Mucosa of descending colon (tissue), 3 donors: ENCODE data around the gene NIPAL3. TPM values are rescaled to one million over a fixed set of nuclear protein-coding genes. Genes with fewer than 3 reads are reported as not detected.
A peak's percentile ranks its signal among the peaks of the same experiment; 100 is the strongest.

ENCODE experiments used
- ATAC-seq: fragments of 200-7000 bp; cut with Tn5 transposase; one replicate; pipeline ENCODE4 v1.9.1; 2020; ENCODE audit warnings: mild to moderate bottlenecking, moderate library complexity
- DNase-seq, 3 donors: peaks; one replicate each; pipeline ENCODE4 v3.0.0-alpha.2; 2020
- H3K36me3 ChIP-seq: fragments of 200-600 bp; one replicate; pipeline ENCODE4 v1.8.0; 2021; ENCODE audit warnings: low read depth, mild to moderate bottlenecking
- H3K4me1 ChIP-seq: fragments of 200-600 bp; one replicate; pipeline ENCODE4 v1.8.0; 2021; ENCODE audit warnings: low read depth, mild to moderate bottlenecking
- H3K4me3 ChIP-seq: fragments of 200-600 bp; one replicate; pipeline ENCODE4 v1.8.0; 2021; ENCODE audit warnings: mild to moderate bottlenecking
- H3K9me3 ChIP-seq: fragments of 200-600 bp; one replicate; pipeline ENCODE4 v1.8.0; 2021; ENCODE audit warnings: mild to moderate bottlenecking
- CTCF ChIP-seq: fragments of 200-600 bp; IDR thresholded peaks from one replicate; pipeline ENCODE4 v1.8.0; 2022; ENCODE audit warnings: antibody characterized with exemption, mild to moderate bottlenecking
- intact Hi-C, 2 donors: fragments of 100-400 bp; cut with DNase I in 1 of 2; cut with micrococcal nuclease in 1 of 2; formaldehyde crosslinking; loops; one replicate each; pipeline versions ENCODE4 v1.11.0 to v1.11.1; 2022; cut with DNase I, micrococcal nuclease
- long read RNA-seq, 2 donors: library from polyadenylated mRNA; unstranded; transcript quantifications; one replicate each; pipeline ENCODE4 v2.0.0, GENCODE V29; 2019 to 2021
- total RNA-seq, 3 donors: library from RNA; stranded (reverse); fragmentation: NEBNext Ultra II Directional in 2 of 3; extraction: Animal tissue kit (Norgen Biotek cat#: 25700) in 2 of 3; gene quantifications; one replicate each; pipeline versions ENCODE4 v1.2.1 to v1.2.4, GENCODE V29; 2021 to 2023
- donor health status: DM: no; HTN: no; CAD: no; lungs with moderate emphysema.
- donor health status: DM: no; HTN: no; CAD: no.
- donor health status: DM: no; HTN: yes; CAD: no.

NIPAL3 gene
- total RNA-seq = 10 to 100 TPM; 38.3 to 52.5 (median 40.7) TPM
- long read RNA-seq, donor 1, transcript NIPAL3-204 (12 exons, 1,711 nt) = major isoform, 17 of 33 reads
- long read RNA-seq, donor 1, partial matches to known transcripts = 3 of 33 reads
- long read RNA-seq, donor 1, other reads (novel, unspliced or antisense) = 10 of 33 reads
- long read RNA-seq, donor 2, transcript NIPAL3-207 (2 exons, 931 nt) = major isoform, 6 of 31 reads
- long read RNA-seq, donor 2, transcript NIPAL3-202 (12 exons, 1,676 nt) = major isoform, 6 of 31 reads
- long read RNA-seq, donor 2, partial matches to known transcripts = 2 of 31 reads
- long read RNA-seq, donor 2, other reads (novel, unspliced or antisense) = 14 of 31 reads

DNA sequence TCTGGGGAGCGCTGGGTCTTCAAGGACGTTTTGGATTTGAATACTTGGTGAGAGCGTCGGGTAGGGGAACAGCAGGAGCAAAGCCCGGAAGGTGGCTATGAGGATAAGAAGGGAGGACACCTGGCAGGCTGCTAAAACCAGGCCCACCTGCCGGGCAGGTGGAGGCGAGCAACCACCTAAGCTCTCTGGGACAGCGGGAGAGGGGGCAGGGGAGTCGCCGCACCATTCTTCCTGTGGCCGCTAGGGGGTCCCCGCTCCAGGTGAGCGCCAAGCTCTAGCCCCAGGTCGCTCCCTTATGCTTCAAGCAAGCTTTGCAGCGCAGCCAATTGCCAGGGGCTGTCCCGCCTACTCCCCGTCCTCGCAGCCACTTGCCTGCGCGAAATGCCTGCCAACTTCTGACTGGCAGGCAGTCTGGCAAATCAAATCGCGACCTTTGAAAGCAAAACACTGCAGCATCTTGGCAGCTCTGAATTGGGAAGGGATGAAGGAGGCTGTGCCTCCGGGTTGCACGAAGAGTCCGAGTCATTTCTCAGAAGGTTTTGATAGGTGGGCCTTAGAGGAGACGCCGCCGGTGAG lies at the start of gene NIPAL3:
NIPAL3 (plus strand) TSS at position 469 of the 576 bp plus-strand sequence. CDS start 3,746 bp downstream, outside the sequence.
- peak; percentile 81 for TF ChIP-seq CTCF
- peak; percentile 84 for ATAC-seq
- H3K4me3 ChIP-seq = peak within 1 kb of the TSS; percentile 38
- H3K9me3 ChIP-seq = no peaks in the 10 kb centered on the region
- DNase-seq = peak; percentile 97 to 99 (median 99)
- intact Hi-C loops = no loop called here
- peaks cover 57% of the 10 kb centered on the region for H3K4me1 ChIP-seq
- no peaks in the 10 kb centered on the region for H3K36me3 ChIP-seq

DNA sequence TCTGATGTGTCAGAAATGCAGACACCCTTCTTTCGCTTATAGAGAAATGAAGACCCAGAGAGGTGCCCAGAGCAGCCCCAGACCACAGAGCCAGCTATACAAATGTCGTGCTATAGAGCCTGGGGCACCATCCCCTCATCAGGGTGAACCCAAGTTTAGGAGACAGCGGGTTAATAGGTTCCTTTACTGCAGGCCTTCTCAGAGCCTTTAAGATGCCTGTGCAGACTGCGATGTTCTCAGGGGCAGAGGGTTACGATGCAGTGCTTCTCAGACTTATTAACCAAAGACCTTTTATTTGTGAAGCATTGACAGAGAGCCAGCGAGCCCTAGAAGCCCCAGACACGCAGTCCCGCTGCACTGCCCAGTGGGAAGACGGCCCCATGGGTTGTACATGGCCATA lies 48.9 kb upstream of the NIPAL3 start:
- intact Hi-C loops = no loop called here
- no peak for ATAC-seq

DNA sequence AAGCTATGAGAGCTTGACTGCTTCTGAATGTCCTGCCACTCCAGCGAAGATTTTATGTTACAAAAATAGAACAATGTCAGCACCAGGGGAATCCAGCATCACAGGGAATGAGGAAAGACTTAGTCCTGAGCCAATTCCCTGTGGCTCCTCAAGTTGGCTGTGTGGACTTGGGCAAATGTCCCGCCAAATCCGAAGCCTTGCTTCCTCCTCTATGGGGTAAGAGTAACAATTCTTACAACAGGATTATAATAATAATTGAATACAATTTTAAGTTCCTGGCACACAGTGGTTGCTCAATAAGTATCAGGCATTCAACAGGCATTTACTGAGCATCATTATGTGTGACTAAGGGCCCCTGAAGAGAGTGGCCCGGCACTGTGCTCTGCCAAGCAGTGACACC lies 46.4 kb upstream of the NIPAL3 start:
- no peak for TF ChIP-seq CTCF
- H3K9me3 ChIP-seq = no peaks in the 10 kb centered on the region
- DNase-seq (no peak), ATAC-seq (no peak)
- intact Hi-C loops = no loop called here
- H3K4me1 ChIP-seq = peaks cover 16% of the 10 kb centered on the region
- H3K4me3 ChIP-seq = no peak overlapping the region
- H3K36me3 ChIP-seq = no peaks in the 10 kb centered on the region

More for the DNA sequence above, 48.9 kb upstream of the NIPAL3 start:
- Histone ChIP-seq H3K9me3 (no peaks in the 10 kb centered on the region), H3K36me3 (no peaks in the 10 kb centered on the region), H3K4me3 (no peak overlapping the region), H3K4me1 (peaks cover 18% of the 10 kb centered on the region)
- no peak for DNase-seq
- no peak for TF ChIP-seq CTCF

DNA sequence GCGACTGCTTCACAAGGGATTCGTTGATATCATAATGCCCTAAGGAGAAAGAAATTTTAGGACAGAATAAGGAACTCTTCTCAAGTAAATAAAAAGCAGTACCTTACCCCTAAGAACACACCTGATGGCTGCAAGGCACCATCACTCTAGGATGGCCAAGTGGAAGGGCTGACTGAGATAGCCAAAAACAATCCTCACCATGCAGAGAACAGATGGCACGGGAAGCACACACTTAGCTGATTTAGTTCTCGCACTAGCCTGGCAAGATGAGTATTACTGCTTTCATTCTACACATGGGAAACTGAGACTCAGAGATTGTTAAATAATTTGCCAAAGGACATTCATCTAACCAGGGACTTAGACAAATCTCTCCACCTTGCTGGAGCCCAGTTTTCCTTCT lies 45.8 kb upstream of the NIPAL3 start:
- ATAC-seq = no peak
- DNase-seq = no peak
- no peaks in the 10 kb centered on the region for H3K36me3 ChIP-seq
- H3K4me1 ChIP-seq = peaks cover 13% of the 10 kb centered on the region
- TF ChIP-seq CTCF = no peak
- no peak overlapping the region for H3K4me3 ChIP-seq
- intact Hi-C loops = no loop called here
- no peaks in the 10 kb centered on the region for H3K9me3 ChIP-seq

GRCh38 chr1:24373044-24373443 lies 42.6 kb upstream of the NIPAL3 start:
- no peaks in the 10 kb centered on the region for H3K9me3 ChIP-seq
- H3K4me3 ChIP-seq = no peak overlapping the region
- no peak for DNase-seq
- no peaks in the 10 kb centered on the region for H3K36me3 ChIP-seq
- TF ChIP-seq CTCF = no peak
- H3K4me1 ChIP-seq = no peaks in the 10 kb centered on the region
- peak; percentile 60 for ATAC-seq
- intact Hi-C loops = no loop called here
